ENCODE measurements around the gene SLC6A7. TPM values are rescaled to one million over a fixed set of nuclear protein-coding genes. Genes with fewer than 3 reads are reported as not detected.

SLC6A7 gene
- total RNA-seq, 1 donor from 2014 or later = not detected

DNA sequence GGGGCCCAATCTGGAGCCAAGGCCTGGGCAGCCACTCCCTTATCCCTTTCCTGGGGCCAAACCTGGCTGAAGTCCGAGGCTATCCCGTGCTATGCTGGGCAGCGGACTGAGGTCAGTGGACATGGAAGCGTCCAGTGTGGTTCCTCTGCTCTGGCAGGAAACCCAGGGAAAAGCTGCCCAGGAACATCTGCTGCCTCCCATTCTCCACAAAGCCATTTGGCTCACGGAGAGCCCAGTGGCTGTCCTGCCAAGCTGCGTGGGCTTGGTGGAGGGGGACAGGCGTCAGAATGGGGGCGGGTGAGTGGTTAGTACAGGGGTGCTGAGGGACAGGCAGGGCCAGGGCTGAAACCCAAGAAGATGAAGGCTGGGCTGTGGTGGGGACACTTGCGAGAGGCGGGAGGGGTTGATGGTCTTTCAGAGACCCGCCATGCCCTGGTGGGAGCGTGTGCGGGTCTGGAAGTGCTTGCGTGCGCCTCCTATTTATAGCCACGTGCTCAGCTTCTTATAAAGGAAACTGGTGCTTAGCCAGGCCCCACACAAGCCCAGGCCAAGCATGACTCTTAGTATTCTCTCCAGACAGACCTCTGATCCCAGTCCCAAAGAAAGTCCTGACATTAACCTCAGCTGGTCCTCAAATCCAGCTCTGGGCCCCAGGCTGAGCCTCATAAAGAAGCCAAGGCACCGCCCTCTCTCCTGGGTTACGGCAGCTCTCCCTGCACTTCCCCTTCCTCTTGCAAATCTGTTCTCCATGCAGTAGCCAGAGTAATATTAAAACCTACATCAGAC lies 9.4 kb upstream of the SLC6A7 start:
- Mint-ChIP-seq H3K27me3 (ENCODE audit: unreplicated experiment) (peaks cover 2% of the 10 kb centered on the region), H3K4me3 (ENCODE audit: unreplicated experiment) (no peak overlapping the region), H3K9me3 (ENCODE audit: unreplicated experiment) (peaks cover 9% of the 10 kb centered on the region), H3K4me1 (ENCODE audit: low read depth, unreplicated experiment) (peaks cover 2% of the 10 kb centered on the region), H3K27ac (ENCODE audit: unreplicated experiment) (no peak overlapping the region), H3K36me3 (ENCODE audit: unreplicated experiment) (no peaks in the 10 kb centered on the region)
- no peak for DNase-seq
- no peak for TF ChIP-seq CTCF (IDR thresholded peaks at IDR 0.05; ENCODE audit: partially characterized antibody, unreplicated experiment)

DNA sequence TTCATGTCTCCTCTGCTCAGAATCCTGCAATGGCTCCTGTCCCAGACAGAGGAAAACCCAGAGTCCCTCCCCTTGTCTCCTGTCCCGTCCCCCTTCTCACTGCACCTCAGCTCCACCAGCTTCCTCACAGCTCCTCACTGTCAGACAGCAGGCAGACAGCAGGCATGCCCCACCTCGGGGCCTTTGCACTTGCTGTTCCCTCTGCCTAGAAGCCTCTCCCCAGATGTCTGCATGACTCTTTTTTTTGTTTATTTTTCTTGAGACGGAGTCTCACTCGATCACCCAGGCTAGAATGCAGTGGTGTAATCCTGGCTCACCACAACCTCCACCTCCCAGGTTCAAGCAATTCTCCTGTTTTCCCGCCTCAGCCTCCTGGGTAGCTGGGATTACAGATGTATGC lies 8.8 kb upstream of the SLC6A7 start:
- peaks cover 2% of the 10 kb centered on the region for H3K27me3 Mint-ChIP-seq (ENCODE audit: unreplicated experiment)
- TF ChIP-seq CTCF (IDR thresholded peaks at IDR 0.05; ENCODE audit: partially characterized antibody, unreplicated experiment) = no peak
- H3K36me3 Mint-ChIP-seq (ENCODE audit: unreplicated experiment) = no peaks in the 10 kb centered on the region
- H3K4me1 Mint-ChIP-seq (ENCODE audit: low read depth, unreplicated experiment) = peaks cover 2% of the 10 kb centered on the region
- H3K4me3 Mint-ChIP-seq (ENCODE audit: unreplicated experiment) = no peak overlapping the region
- H3K9me3 Mint-ChIP-seq (ENCODE audit: unreplicated experiment) = peaks cover 9% of the 10 kb centered on the region
- DNase-seq = no peak
- H3K27ac Mint-ChIP-seq (ENCODE audit: unreplicated experiment) = no peak overlapping the region

- no peaks in the 10 kb centered on the region for H3K36me3 Mint-ChIP-seq (ENCODE audit: unreplicated experiment)
Observed at GRCh38 chr5:150181766-150182545, 7.9 kb upstream of the SLC6A7 start.

DNA sequence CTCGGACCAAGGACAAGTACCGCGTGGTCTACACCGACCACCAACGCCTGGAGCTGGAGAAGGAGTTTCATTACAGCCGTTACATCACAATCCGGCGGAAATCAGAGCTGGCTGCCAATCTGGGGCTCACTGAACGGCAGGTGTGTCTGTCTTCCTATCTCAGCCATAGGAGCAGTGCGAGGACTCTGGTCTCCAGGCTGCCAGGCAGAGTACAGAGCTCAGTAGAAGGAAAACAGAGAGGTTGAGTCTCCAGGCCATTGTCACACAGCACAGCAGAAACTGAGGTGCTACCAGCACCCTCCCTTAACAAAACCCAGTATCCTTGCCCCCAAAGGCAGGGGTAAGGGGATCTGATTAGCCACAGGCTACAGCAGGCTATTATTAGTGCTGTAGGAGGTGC lies 7.1 kb upstream of the SLC6A7 start:
- no peak overlapping the region for H3K27ac Mint-ChIP-seq (ENCODE audit: unreplicated experiment)
- peaks cover 2% of the 10 kb centered on the region for H3K27me3 Mint-ChIP-seq (ENCODE audit: unreplicated experiment)
- no peak overlapping the region for H3K4me3 Mint-ChIP-seq (ENCODE audit: unreplicated experiment)
- DNase-seq = no peak
- no peaks in the 10 kb centered on the region for H3K36me3 Mint-ChIP-seq (ENCODE audit: unreplicated experiment)
- peaks cover 2% of the 10 kb centered on the region for H3K4me1 Mint-ChIP-seq (ENCODE audit: low read depth, unreplicated experiment)
- H3K9me3 Mint-ChIP-seq (ENCODE audit: unreplicated experiment) = peaks cover 9% of the 10 kb centered on the region
- TF ChIP-seq CTCF (IDR thresholded peaks at IDR 0.05; ENCODE audit: partially characterized antibody, unreplicated experiment) = no peak

More at GRCh38 chr5:150181766-150182545, 7.9 kb upstream of the SLC6A7 start:
- H3K4me3 Mint-ChIP-seq (ENCODE audit: unreplicated experiment) = no peak overlapping the region
- peaks cover 9% of the 10 kb centered on the region for H3K9me3 Mint-ChIP-seq (ENCODE audit: unreplicated experiment)
- DNase-seq = no peak
- peaks cover 2% of the 10 kb centered on the region for H3K4me1 Mint-ChIP-seq (ENCODE audit: low read depth, unreplicated experiment)
- H3K27me3 Mint-ChIP-seq (ENCODE audit: unreplicated experiment) = peaks cover 2% of the 10 kb centered on the region
- no peak overlapping the region for H3K27ac Mint-ChIP-seq (ENCODE audit: unreplicated experiment)
- TF ChIP-seq CTCF (IDR thresholded peaks at IDR 0.05; ENCODE audit: partially characterized antibody, unreplicated experiment) = no peak

DNA sequence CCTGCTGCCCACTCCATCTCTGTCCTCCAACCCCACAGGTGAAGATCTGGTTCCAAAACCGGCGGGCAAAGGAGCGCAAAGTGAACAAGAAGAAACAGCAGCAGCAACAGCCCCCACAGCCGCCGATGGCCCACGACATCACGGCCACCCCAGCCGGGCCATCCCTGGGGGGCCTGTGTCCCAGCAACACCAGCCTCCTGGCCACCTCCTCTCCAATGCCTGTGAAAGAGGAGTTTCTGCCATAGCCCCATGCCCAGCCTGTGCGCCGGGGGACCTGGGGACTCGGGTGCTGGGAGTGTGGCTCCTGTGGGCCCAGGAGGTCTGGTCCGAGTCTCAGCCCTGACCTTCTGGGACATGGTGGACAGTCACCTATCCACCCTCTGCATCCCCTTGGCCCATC lies 6.4 kb upstream of the SLC6A7 start:
- no peak overlapping the region for H3K4me3 Mint-ChIP-seq (ENCODE audit: unreplicated experiment)
- no peak for TF ChIP-seq CTCF (IDR thresholded peaks at IDR 0.05; ENCODE audit: partially characterized antibody, unreplicated experiment)
- peaks cover 9% of the 10 kb centered on the region for H3K9me3 Mint-ChIP-seq (ENCODE audit: unreplicated experiment)
- H3K36me3 Mint-ChIP-seq (ENCODE audit: unreplicated experiment) = no peaks in the 10 kb centered on the region
- H3K4me1 Mint-ChIP-seq (ENCODE audit: low read depth, unreplicated experiment) = peaks cover 2% of the 10 kb centered on the region
- no peak for DNase-seq
- H3K27me3 Mint-ChIP-seq (ENCODE audit: unreplicated experiment) = peaks cover 2% of the 10 kb centered on the region
- no peak overlapping the region for H3K27ac Mint-ChIP-seq (ENCODE audit: unreplicated experiment)
